Thoracic aorta (tissue), 2 donors: ENCODE data around the gene ZNF385A. TPM values are rescaled to one million over a fixed set of nuclear protein-coding genes. Genes with fewer than 3 reads are reported as not detected.
A peak's percentile ranks its signal among the peaks of the same experiment; 100 is the strongest.
"Not testable (repeated sequence)": the region's sequence is repeated elsewhere in the genome, so short reads cannot be mapped to it uniquely, and the experiment has no call there.

Experiments used
- ATAC-seq: fragments of 150-250 bp; one replicate; pipeline ENCODE4 v1.8.0; 2017; ENCODE audit warnings: low read depth; ENCODE audit not compliant: insufficient number of reproducible peaks, low FRiP score
- DNase-seq: peaks from one replicate; pipeline ENCODE4 v3.0.0-alpha.2; 2020; ENCODE audit warnings: low spot score
- H3K27ac ChIP-seq, 2 donors: fragments of 200-600 bp; sonication (generic); 1 replicate in 1 of 2; 2 replicates in 1 of 2; pipeline ENCODE4 v1.5.1; 2016; ENCODE audit warnings: mild to moderate bottlenecking in 2 of 2, moderate library complexity in 2 of 2
- H3K27me3 ChIP-seq: fragments of 200-600 bp; sonication (generic); replicated peaks from 2 replicates; pipeline ENCODE4 v1.6.0; 2016; ENCODE audit warnings: mild to moderate bottlenecking; ENCODE audit not compliant: insufficient read depth
- H3K36me3 ChIP-seq: fragments of 200-600 bp; sonication (generic); one replicate; pipeline ENCODE4 v1.5.1; 2016
- H3K4me1 ChIP-seq, 2 donors: fragments of 200-600 bp; sonication (generic); 1 replicate in 1 of 2; 2 replicates in 1 of 2; pipeline versions ENCODE4 v1.5.1 to v1.6.0; 2016; ENCODE audit warnings: low read depth in 2 of 2, mild to moderate bottlenecking in 1 of 2; ENCODE audit not compliant: control insufficient read depth in 1 of 2
- H3K4me3 ChIP-seq: fragments of 200-600 bp; sonication (generic); 2 replicates; pipeline ENCODE4 v1.5.1; 2016; ENCODE audit warnings: mild to moderate bottlenecking
- H3K9me3 ChIP-seq: fragments of 200-600 bp; sonication (generic); 2 replicates; pipeline ENCODE4 v1.5.1; 2016
- total RNA-seq, 2 donors: library from RNA; depleted of rRNA; stranded (reverse); fragments of >200 nt; gene quantifications; one replicate each; pipeline versions ENCODE4 v1.1.0 to v1.2.3, GENCODE V29; 2016
- TF ChIP-seq, protein P1 (sequence below): fragments of 200-600 bp; sonication (generic); IDR thresholded peaks from one replicate; pipeline ENCODE4 v1.5.1; 2019; ENCODE audit warnings: antibody characterized with exemption

The ZNF385A gene
- total RNA-seq, 2 donors from 2014 or later = 7.4 to 19.0 TPM

DNA sequence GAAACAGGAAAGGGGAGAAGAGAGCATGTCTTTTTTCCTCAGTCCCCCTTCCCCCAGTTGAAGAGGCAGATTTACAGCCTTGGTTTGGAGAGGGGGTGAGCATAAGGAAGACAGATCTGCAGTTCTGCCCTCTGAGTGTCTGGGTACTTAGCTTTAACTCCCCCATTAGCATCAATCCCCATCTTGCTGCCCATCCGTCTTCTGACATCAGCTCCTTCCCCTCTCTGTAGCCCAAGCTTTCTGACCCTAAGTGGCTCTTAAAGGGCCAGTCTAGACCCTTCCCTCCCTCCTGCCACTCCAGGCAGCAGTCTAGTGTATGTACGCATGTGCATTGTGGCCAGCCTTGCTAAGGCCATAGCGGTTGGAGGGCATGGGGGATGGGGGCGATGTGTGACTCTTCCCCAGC is 27.6 kb downstream of the ZNF385A start:
- ATAC-seq (no peak), DNase-seq (no peak)
- H3K9me3 ChIP-seq = no peaks in the 10 kb centered on the region
- H3K36me3 ChIP-seq = no peaks in the 10 kb centered on the region
- TF ChIP-seq, protein P1, sequence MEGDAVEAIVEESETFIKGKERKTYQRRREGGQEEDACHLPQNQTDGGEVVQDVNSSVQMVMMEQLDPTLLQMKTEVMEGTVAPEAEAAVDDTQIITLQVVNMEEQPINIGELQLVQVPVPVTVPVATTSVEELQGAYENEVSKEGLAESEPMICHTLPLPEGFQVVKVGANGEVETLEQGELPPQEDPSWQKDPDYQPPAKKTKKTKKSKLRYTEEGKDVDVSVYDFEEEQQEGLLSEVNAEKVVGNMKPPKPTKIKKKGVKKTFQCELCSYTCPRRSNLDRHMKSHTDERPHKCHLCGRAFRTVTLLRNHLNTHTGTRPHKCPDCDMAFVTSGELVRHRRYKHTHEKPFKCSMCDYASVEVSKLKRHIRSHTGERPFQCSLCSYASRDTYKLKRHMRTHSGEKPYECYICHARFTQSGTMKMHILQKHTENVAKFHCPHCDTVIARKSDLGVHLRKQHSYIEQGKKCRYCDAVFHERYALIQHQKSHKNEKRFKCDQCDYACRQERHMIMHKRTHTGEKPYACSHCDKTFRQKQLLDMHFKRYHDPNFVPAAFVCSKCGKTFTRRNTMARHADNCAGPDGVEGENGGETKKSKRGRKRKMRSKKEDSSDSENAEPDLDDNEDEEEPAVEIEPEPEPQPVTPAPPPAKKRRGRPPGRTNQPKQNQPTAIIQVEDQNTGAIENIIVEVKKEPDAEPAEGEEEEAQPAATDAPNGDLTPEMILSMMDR = no peak
- H3K4me1 ChIP-seq = peaks cover 8 to 25% of the 10 kb centered on the region in 2 donors
- no peaks in the 10 kb centered on the region for H3K27me3 ChIP-seq
- H3K4me3 ChIP-seq = no peak overlapping the region
- no peak overlapping the region for H3K27ac ChIP-seq

DNA sequence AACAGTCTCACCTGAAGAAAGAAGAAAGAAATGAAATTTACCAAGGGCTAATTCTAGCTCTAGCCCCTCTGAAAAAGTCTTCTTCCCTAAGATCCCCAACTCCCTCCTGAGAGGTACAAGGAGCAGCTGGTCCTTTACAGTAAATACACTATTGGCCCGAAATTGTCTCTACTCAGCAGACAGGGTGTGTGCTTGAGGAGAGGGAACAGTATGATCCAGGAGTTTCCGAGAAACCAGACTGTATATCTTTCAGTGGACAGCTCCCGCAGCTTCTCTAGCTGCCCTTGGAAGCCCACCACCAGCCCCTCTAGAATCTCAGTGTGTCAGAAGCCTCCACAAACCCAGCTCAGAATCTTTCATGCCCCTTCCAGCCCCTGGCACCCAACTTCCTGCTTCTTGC is 28.3 kb downstream of the ZNF385A start:
- peaks cover 8 to 27% of the 10 kb centered on the region in 2 donors for H3K4me1 ChIP-seq
- DNase-seq (no peak), ATAC-seq (no peak)
- TF ChIP-seq, protein P1 = no peak
- H3K27me3 ChIP-seq = no peaks in the 10 kb centered on the region
- no peaks in the 10 kb centered on the region for H3K36me3 ChIP-seq
- no peak overlapping the region for H3K4me3 ChIP-seq
- no peak overlapping the region for H3K27ac ChIP-seq
- no peaks in the 10 kb centered on the region for H3K9me3 ChIP-seq

DNA sequence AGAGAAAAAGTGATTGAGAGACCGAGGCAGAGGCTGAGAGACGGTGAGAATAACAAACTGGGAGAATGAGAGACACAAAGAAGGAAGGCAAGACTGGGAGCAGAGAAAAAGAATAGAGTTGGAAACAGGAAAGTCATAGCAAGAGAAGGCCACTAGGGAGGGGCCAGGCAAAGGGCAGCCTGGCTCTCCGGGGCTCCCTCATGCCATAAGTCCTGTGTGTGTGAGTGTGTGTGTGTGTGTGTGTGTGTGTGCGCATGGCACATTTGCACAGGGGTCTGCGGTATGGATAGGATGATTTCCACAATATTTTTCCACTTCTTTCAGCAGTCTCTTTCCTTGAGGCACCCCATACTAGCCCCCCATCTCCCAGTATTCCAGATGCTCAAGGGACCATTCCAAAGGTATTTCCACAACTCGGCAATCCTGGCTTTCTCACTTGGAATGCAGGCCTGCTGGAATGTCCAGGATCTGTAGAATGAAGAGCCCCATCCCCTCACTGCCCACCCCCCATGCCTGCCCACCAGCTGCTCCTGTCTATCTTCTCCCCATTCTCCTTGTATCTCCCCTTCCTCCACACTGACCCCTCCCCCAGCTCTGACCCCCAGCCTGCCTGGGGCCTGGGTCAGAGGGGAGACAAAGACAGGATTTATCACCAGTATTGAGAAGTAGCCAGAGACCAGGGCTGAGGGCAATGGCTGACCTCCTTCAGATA is 29.3 kb downstream of the ZNF385A start:
- TF ChIP-seq, protein P1 = no peak
- no peak overlapping the region for H3K27ac ChIP-seq

DNA sequence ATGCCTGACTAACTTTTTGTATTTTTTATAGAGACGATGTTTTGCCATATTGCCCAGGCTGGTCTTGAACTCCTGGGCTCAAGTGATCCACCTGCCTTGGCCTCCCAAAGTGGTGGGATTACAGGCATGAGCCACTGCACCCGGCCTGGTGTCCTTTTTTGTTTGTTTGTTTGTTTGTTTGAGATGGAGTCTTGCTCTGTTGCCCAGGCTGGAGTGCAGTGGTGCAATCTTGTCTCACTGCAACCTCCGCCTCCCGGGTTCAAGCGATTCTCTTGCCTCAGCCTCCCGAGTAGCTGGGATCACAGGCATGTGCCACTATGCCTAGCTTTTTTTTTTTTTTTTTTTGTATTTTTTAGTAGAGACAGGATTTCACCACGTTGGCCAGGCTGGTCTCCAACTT is 30.3 kb downstream of the ZNF385A start:
- not testable (repeated sequence) for DNase-seq, ATAC-seq, H3K4me3 ChIP-seq, H3K27me3 ChIP-seq, H3K9me3 ChIP-seq, H3K27ac ChIP-seq
- H3K36me3 ChIP-seq = peaks cover 15% of the 10 kb centered on the region
- peaks cover 8 to 27% of the 10 kb centered on the region in 2 donors for H3K4me1 ChIP-seq

More for the DNA sequence above, 29.3 kb downstream of the ZNF385A start:
- ATAC-seq = no peak
- Histone ChIP-seq H3K9me3 (no peaks in the 10 kb centered on the region), H3K4me3 (no peak overlapping the region), H3K36me3 (peaks cover 6% of the 10 kb centered on the region), H3K4me1 (peaks cover 8 to 27% of the 10 kb centered on the region in 2 donors), H3K27me3 (no peaks in the 10 kb centered on the region)
- no peak for DNase-seq

DNA sequence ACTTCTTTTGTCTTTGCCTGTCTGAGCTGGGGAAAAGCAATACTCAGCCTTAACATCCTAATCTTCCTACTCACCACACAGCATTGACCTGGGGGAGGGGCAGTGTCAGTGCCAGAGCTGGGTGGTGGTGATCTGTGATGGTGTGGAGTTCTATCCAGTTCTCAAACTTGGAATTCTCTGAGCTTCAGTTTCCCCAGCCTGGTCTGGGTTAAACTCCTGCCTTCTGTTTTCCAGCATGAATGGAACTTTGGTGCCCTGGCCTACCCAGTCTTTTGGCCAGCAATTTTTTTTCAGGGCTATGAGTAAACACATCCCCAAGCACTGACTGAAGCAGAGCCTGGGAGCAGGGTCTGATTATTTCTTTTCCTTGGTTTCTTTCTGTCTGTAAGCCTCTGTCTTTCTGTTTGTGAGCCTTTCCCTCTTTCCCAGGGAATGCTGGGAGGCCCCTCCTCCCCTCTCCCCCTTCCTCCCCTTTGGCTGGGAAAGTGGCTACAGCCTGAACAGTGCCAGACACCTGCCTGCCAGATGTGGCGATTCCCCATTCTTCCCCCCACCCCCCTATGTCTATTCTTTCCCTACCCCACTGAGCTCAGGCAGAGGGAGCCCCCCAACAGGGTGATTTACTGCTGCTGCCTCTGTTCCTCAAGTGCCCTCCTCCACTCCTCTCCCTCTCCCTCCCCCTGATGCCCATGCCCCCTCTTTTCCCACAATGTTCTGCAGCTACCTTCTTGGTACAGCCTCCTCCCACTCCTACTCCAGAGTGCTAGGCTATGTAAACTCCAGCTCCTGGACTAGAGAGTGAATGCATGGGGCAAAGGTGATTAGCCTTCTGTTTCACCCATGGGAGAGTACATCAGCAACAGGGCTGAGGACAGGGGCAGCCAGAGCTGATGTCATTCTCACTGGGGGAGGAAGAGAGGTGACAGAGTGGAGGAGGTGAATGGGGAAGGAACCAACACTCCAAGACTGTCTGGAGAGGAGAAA is 31.4 kb downstream of the ZNF385A start:
- Histone ChIP-seq H3K4me3 (no peak overlapping the region), H3K4me1 (peaks cover 8 to 25% of the 10 kb centered on the region in 2 donors), H3K36me3 (peaks cover 23% of the 10 kb centered on the region), H3K27ac (peak overlapping the region; percentile 3 to 45), H3K9me3 (no peaks in the 10 kb centered on the region), H3K27me3 (no peaks in the 10 kb centered on the region)
- TF ChIP-seq, protein P1 = no peak
- ATAC-seq (no peak), DNase-seq (no peak)
